ENCODE measurements around the gene MLLT1. TPM values are rescaled to one million over a fixed set of nuclear protein-coding genes. Genes with fewer than 3 reads are reported as not detected.

MLLT1 gene
- total RNA-seq, 1 experiment from 2014 or later = 55.0 TPM

GRCh38 chr19:6275170-6275744 is 4.5 kb downstream of the MLLT1 start:
- DNase-seq (ENCODE audit: low read depth, low spot score) = no peak
- RAD21 ChIA-PET (ENCODE audit: low non-redundant PET in 1 of 2, low total read pairs in 2 of 2, uncharacterized antibody in 2 of 2, unreplicated experiment in 2 of 2) = interaction anchor here in 1 of 2 experiments (0.5 kb wide), 1 partner anchor 43 kb away, joined by 3 read pairs; no protein-coding TSS in a partner anchor
- no TSS peak for BruUV-seq (replicated peaks)
- Histone ChIP-seq H3K79me2 (ENCODE audit: insufficient read depth, low read length) (peaks cover 91% of the 10 kb centered on the region), H3K27ac (ENCODE audit: low read depth, low read length) (no peak overlapping the region), H3K9me2 (ENCODE audit: insufficient read depth) (no peaks in the 10 kb centered on the region), H3K9me3 (ENCODE audit: control insufficient read depth in 1 of 2, insufficient read depth in 1 of 2, low read depth in 1 of 2, low read length in 2 of 2) (no peaks in the 10 kb centered on the region), H2AFZ (ENCODE audit: low read depth, low read length, poor library complexity, severe bottlenecking) (no peak overlapping the region), H3K4me1 (ENCODE audit: control insufficient read depth in 1 of 2, insufficient read depth in 2 of 2, low read length in 2 of 2) (peaks cover 8 to 13% of the 10 kb centered on the region in 2 experiments), H3K9ac (ENCODE audit: low read length) (no peak overlapping the region), H4K20me1 (ENCODE audit: insufficient read depth) (peaks cover 3% of the 10 kb centered on the region; the same call in 1 of the 2 replicates), H3K27me3 (ENCODE audit: insufficient read depth, low read length) (no peaks in the 10 kb centered on the region), H3K4me3 (replicated peaks in 1 of 2; ENCODE audit: low read depth in 1 of 2, low read length in 2 of 2) (no peak overlapping the region), H3K36me3 (ENCODE audit: control insufficient read depth in 1 of 2, insufficient read depth in 2 of 2, low read length in 2 of 2) (peaks cover 7 to 8% of the 10 kb centered on the region in 2 experiments; a peak in 2 of 4 replicates), H3K4me2 (ENCODE audit: low read length) (no peak overlapping the region)
- CTCF ChIA-PET = no interaction called here
- intact Hi-C loops (cut with micrococcal nuclease) = no loop called here
- no peak for ATAC-seq
- no peak for TF ChIP-seq SRF (IDR thresholded peaks at IDR 0.05; ENCODE audit: low read depth)
- TF ChIP-seq EGR1 (IDR thresholded peaks at IDR 0.05; ENCODE audit: low read depth) = no peak
- TF ChIP-seq CBX3 (IDR thresholded peaks at IDR 0.05; ENCODE audit: low read depth) = no peak
- TF ChIP-seq POLR2AphosphoS5 (IDR thresholded peaks at IDR 0.05; ENCODE audit: low read depth, low read length) = no peak
- no peak for TF ChIP-seq ZFX (IDR thresholded peaks at IDR 0.05)
- TF ChIP-seq ZBTB33 (IDR thresholded peaks at IDR 0.05; ENCODE audit: extremely low read depth, insufficient replicate concordance, low read length) = no peak
- TF ChIP-seq CEBPB (IDR thresholded peaks at IDR 0.05; ENCODE audit: low read depth) = no peak
- no peak for TF ChIP-seq JUND (IDR thresholded peaks at IDR 0.05)
- TF ChIP-seq, protein P1, sequence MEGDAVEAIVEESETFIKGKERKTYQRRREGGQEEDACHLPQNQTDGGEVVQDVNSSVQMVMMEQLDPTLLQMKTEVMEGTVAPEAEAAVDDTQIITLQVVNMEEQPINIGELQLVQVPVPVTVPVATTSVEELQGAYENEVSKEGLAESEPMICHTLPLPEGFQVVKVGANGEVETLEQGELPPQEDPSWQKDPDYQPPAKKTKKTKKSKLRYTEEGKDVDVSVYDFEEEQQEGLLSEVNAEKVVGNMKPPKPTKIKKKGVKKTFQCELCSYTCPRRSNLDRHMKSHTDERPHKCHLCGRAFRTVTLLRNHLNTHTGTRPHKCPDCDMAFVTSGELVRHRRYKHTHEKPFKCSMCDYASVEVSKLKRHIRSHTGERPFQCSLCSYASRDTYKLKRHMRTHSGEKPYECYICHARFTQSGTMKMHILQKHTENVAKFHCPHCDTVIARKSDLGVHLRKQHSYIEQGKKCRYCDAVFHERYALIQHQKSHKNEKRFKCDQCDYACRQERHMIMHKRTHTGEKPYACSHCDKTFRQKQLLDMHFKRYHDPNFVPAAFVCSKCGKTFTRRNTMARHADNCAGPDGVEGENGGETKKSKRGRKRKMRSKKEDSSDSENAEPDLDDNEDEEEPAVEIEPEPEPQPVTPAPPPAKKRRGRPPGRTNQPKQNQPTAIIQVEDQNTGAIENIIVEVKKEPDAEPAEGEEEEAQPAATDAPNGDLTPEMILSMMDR (IDR thresholded peaks at IDR 0.05 in 2 of 3, conservative IDR thresholded peaks at IDR 0.05 in 1 of 3; ENCODE audit: borderline replicate concordance in 1 of 3, insufficient read depth in 1 of 3, low read depth in 2 of 3, low read length in 2 of 3) = no peak
- TF ChIP-seq SP1 (IDR thresholded peaks at IDR 0.05; ENCODE audit: low read depth) = no peak
- no peak for TF ChIP-seq EZH2phosphoT487 (IDR thresholded peaks at IDR 0.05; ENCODE audit: borderline replicate concordance)
- POLR2A ChIA-PET = no interaction called here
